Uterus (tissue), 4 donors: ENCODE measurements around the gene SRRM3. TPM values are rescaled to one million over a fixed set of nuclear protein-coding genes. Genes with fewer than 3 reads are reported as not detected.

Experiments
- DNase-seq, 2 donors: peaks; one replicate each; pipeline ENCODE4 v3.0.0-alpha.2; 2019 to 2020
- H3K27ac ChIP-seq, 2 donors: fragments of 200-600 bp; sonication (generic); 1 replicate in 1 of 2; 2 replicates in 1 of 2; pipeline ENCODE4 v1.5.1; 2016 to 2018
- H3K27me3 ChIP-seq, 2 donors: fragments of 200-600 bp; sonication (generic); one replicate each; pipeline ENCODE4 v1.5.1; 2018 to 2019; ENCODE audit warnings: control low read depth in 1 of 2
- H3K36me3 ChIP-seq, 2 donors: fragments of 200-600 bp; sonication (generic); one replicate each; pipeline ENCODE4 v1.5.1; 2019; ENCODE audit warnings: control low read depth in 1 of 2
- H3K4me1 ChIP-seq, 2 donors: fragments of 200-600 bp; sonication (generic); one replicate each; pipeline ENCODE4 v1.5.1; 2018 to 2019; ENCODE audit warnings: control low read depth in 1 of 2
- H3K4me3 ChIP-seq, 2 donors: fragments of 200-600 bp; sonication (generic); 1 replicate in 1 of 2; 2 replicates in 1 of 2; pipeline ENCODE4 v1.5.1; 2018 to 2019; ENCODE audit warnings: mild to moderate bottlenecking in 1 of 2
- H3K9me3 ChIP-seq, 2 donors: fragments of 200-600 bp; sonication (generic); one replicate each; pipeline ENCODE4 v1.5.1; 2019; ENCODE audit warnings: control low read depth in 1 of 2
- POLR2A ChIP-seq, 2 donors: fragments of 450-650 bp; IDR thresholded peaks; one replicate each; pipeline ENCODE4 v1.6.1; 2016; ENCODE audit warnings: antibody characterized with exemption in 2 of 2, mild to moderate bottlenecking in 1 of 2, moderate library complexity in 1 of 2
- intact Hi-C: fragments of 100-400 bp; cut with DNase I; formaldehyde crosslinking; loops from one replicate; pipeline ENCODE4 v1.15.1; 2023; ENCODE audit warnings: low total_unique reads
- total RNA-seq, 4 donors: library from RNA; depleted of rRNA in 3 of 4; stranded (reverse); fragments of >200 nt in 3 of 4; gene quantifications; one replicate each; pipeline versions ENCODE4 v1.1.0 to v1.2.4, GENCODE V29; 2014 to 2023
- TF ChIP-seq, protein P1 (sequence below), 4 experiments: fragments of 200-600 bp in 2 of 4; fragments of 450-650 bp in 2 of 4; sonication (generic) in 2 of 4; IDR thresholded peaks; one replicate each; pipeline ENCODE4 v1.5.1; 2016 to 2019; ENCODE audit warnings: antibody characterized with exemption in 4 of 4, mild to moderate bottlenecking in 2 of 4, moderate library complexity in 1 of 4
- donor health status: DM: yes; HTN: yes; CAD: no.

The SRRM3 gene
- total RNA-seq, 4 donors from 2014 or later, result 1.3 to 15.9 (median 6.0) TPM

DNA sequence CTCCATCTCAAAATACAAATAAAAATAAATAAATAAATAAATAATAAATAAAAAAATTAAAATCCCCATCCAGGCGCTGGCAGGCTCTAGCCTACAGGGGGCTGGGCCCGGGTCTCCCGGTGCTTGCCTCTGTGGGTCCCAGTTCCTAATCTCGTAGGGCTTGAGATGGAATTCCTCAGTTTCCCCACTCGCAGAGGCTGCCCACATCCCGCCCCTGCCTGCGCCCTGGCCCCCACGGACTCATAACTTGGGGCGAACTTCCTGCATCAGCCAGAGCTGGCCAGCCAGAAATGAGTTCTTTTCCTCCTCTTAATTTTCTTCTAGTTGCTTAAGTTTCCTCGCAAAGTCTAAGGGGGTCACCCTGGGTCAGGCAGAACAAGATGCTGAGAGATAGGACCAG lies 22.0 kb upstream of the SRRM3 start:
- Histone ChIP-seq H3K36me3 (no peaks in the 10 kb centered on the region), H3K4me1 (no peaks in the 10 kb centered on the region), H3K9me3 (no peaks in the 10 kb centered on the region), H3K4me3 (no peak overlapping the region), H3K27me3 (no peaks in the 10 kb centered on the region), H3K27ac (no peak overlapping the region)
- TF ChIP-seq POLR2A (IDR thresholded peaks at IDR 0.05), result no peak
- TF ChIP-seq, protein P1, sequence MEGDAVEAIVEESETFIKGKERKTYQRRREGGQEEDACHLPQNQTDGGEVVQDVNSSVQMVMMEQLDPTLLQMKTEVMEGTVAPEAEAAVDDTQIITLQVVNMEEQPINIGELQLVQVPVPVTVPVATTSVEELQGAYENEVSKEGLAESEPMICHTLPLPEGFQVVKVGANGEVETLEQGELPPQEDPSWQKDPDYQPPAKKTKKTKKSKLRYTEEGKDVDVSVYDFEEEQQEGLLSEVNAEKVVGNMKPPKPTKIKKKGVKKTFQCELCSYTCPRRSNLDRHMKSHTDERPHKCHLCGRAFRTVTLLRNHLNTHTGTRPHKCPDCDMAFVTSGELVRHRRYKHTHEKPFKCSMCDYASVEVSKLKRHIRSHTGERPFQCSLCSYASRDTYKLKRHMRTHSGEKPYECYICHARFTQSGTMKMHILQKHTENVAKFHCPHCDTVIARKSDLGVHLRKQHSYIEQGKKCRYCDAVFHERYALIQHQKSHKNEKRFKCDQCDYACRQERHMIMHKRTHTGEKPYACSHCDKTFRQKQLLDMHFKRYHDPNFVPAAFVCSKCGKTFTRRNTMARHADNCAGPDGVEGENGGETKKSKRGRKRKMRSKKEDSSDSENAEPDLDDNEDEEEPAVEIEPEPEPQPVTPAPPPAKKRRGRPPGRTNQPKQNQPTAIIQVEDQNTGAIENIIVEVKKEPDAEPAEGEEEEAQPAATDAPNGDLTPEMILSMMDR (IDR thresholded peaks at IDR 0.05), result no peak
- intact Hi-C loops, result loop anchor here (10.0 kb wide), 1 partner anchor 105 kb away; no protein-coding TSS in a partner anchor
- DNase-seq, result no peak

DNA sequence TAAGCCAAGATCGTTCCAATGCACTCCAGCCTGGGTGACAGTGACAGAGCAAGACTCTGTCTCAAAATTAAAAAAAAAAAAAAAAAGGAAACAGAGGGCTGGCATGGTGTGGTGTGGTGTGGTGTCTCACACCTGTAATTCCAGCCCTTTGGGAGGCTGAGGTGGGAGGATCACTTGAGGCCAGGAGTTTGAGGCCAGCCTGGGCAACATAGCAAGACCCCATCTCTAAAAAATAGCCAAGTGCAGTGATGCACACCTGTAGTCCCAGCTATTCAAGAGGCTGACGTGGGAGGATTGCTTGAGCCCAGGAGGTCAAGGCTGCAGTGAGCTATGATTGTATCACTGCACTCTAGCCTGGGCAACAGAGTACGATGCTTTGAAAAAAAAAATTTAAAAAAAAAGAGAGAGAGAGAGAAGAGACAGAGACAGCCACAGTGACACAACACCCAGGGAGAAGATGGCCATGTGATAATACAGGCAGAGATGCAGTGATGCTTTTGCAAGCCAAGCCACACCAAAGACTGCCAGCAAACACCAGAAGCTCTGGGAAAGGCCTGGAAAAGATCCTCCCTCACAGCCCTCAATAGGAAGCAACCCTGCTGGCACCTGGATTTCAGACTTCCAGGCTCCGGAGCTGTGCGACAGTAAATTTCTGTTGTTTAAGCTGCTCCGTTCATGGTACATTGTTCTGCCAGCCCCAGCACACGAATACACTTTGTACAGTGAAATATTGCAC lies 19.3 kb upstream of the SRRM3 start:
- no peaks in the 10 kb centered on the region for H3K27me3 ChIP-seq
- H3K9me3 ChIP-seq, result no peaks in the 10 kb centered on the region
- no peak for DNase-seq
- H3K4me1 ChIP-seq, result no peaks in the 10 kb centered on the region
- TF ChIP-seq POLR2A (IDR thresholded peaks at IDR 0.05), result no peak
- TF ChIP-seq, protein P1 (IDR thresholded peaks at IDR 0.05), result no peak
- no peaks in the 10 kb centered on the region for H3K36me3 ChIP-seq
- intact Hi-C loops, result loop anchor here (10.0 kb wide), 1 partner anchor 102 kb away; no protein-coding TSS in a partner anchor
- H3K4me3 ChIP-seq, result no peak overlapping the region
- H3K27ac ChIP-seq, result no peak overlapping the region

DNA sequence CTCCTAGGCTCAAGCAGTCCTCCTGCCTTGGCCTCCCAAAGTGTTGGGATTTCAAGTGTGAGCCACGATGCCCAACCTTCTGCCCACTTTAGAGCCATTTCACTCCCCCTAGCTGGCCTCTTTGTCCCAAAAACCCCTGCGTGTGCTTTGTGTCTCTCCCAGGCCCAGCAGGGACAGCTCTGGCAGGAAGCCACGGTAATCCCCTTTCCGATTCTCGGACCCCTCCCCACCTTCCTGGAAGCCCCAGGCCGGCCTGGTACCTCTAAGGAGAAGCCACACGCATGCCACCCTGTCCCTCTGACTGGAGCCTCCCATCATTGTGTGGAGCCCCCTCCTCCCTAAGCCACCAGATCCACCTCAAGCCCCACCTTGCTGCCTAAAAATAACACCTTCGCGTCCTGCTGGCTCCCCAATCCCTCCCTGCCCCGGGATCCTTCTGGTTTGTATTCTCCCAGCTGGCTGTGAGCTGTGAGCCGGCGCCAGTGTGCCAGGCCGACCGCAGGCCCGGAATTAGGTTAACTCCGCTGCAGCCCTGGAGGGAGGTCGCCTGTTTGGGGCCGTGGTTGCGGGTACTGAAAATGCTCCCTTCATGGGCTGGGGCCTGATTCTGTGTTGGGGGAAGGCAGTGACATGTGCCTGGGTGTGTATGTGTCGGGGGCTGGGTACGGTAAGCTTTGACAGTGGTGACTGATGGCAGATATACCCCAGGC lies 16.4 kb upstream of the SRRM3 start:
- no peak overlapping the region for H3K4me3 ChIP-seq
- TF ChIP-seq, protein P1 (IDR thresholded peaks at IDR 0.05), result no peak
- TF ChIP-seq POLR2A (IDR thresholded peaks at IDR 0.05), result no peak
- H3K36me3 ChIP-seq, result no peaks in the 10 kb centered on the region
- intact Hi-C loops, result loop anchor here (10.0 kb wide), 1 partner anchor 99 kb away; no protein-coding TSS in a partner anchor
- H3K27me3 ChIP-seq, result no peaks in the 10 kb centered on the region
- no peak for DNase-seq
- H3K27ac ChIP-seq, result no peak overlapping the region
- no peaks in the 10 kb centered on the region for H3K9me3 ChIP-seq
- no peaks in the 10 kb centered on the region for H3K4me1 ChIP-seq

DNA sequence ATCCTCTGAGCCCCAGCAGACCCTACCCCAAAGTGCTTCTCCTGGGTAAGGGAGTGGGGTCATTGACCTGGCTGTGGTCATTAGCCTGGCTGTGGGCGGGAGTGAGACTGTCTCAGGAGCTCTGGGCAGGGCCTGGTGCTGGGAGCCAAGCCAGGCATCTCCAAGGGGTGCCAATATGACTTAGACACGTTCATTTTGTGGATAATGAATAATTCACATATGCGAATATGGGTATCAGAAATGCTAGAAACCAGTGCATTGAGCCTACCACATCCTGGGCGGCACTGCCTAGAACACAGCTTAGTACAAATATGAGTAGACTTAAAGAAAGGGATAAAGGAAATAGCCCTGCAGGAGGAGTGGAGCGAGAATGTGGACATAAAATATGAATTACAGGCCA lies 14.4 kb upstream of the SRRM3 start:
- no peak for DNase-seq
- Histone ChIP-seq H3K4me1 (no peaks in the 10 kb centered on the region), H3K27ac (no peak overlapping the region), H3K4me3 (no peak overlapping the region), H3K36me3 (no peaks in the 10 kb centered on the region), H3K27me3 (no peaks in the 10 kb centered on the region), H3K9me3 (peaks cover 0 to 4% of the 10 kb centered on the region in 2 donors)
- TF ChIP-seq, protein P1 (IDR thresholded peaks at IDR 0.05), result no peak
- no peak for TF ChIP-seq POLR2A (IDR thresholded peaks at IDR 0.05)
- intact Hi-C loops, result loop anchor here (10.0 kb wide), 1 partner anchor 98 kb away; no protein-coding TSS in a partner anchor

DNA sequence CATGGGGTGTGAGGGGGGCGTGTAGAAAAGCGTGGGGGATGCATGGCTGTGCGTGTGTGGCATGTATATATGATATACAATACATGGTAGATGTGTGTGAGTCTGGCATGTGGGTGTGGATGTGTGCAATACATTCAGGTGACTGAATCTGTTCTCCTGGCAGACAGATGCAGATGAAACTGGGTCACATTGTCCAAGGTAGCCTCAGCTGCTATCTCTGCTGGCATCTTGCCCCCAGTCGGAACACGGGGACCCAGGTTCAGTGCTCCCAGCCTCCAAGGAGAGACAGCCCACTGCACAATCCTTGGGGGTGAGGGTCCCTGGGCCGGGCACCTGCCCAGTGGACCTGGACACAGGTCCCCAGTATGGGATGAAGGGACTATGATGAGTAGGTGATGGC lies 12.4 kb upstream of the SRRM3 start:
- DNase-seq, result no peak
- TF ChIP-seq, protein P1 (IDR thresholded peaks at IDR 0.05), result no peak
- TF ChIP-seq POLR2A (IDR thresholded peaks at IDR 0.05), result no peak
- Histone ChIP-seq H3K27me3 (no peaks in the 10 kb centered on the region), H3K36me3 (no peaks in the 10 kb centered on the region), H3K4me3 (no peak overlapping the region), H3K4me1 (no peaks in the 10 kb centered on the region), H3K27ac (no peak overlapping the region), H3K9me3 (peaks cover 0 to 4% of the 10 kb centered on the region in 2 donors)
- intact Hi-C loops, result loop anchor here (10.0 kb wide), 1 partner anchor 96 kb away; no protein-coding TSS in a partner anchor
